GM06990 (cell line): ENCODE data around the gene SMIM45.

ENCODE experiments used
- DNase-seq: peaks from one replicate; pipeline ENCODE4 v3.0.0-alpha.2; 2011; ENCODE audit not compliant: insufficient read length; ENCODE audit errors: extremely low read depth
- H3K27me3 ChIP-seq: replicated peaks from 2 replicates; pipeline ENCODE4 v1.6.0; 2011; ENCODE audit warnings: low read length; ENCODE audit not compliant: control insufficient read depth, insufficient read depth
- H3K36me3 ChIP-seq: 2 replicates; pipeline ENCODE4 v1.5.1; 2011; ENCODE audit warnings: low read length; ENCODE audit not compliant: control insufficient read depth, insufficient read depth
- H3K4me3 ChIP-seq: replicated peaks from 2 replicates; pipeline ENCODE4 v1.5.1; 2011; ENCODE audit warnings: low read depth, mild to moderate bottlenecking, control low read depth, low read length
- CTCF ChIP-seq: IDR thresholded peaks from 2 replicates; pipeline ENCODE4 v1.5.1; 2011; ENCODE audit warnings: low read length, control low read depth, mild to moderate bottlenecking, inconsistent platforms; ENCODE audit not compliant: insufficient read depth, poor library complexity, severe bottlenecking

SMIM45 gene

GRCh38 chr22:41911001-41911611 lies 40.8 kb upstream of the SMIM45 start:
- peaks cover 10% of the 10 kb centered on the region for H3K36me3 ChIP-seq
- peaks cover 2% of the 10 kb centered on the region; the same call in 1 of the 2 replicates for H3K27me3 ChIP-seq
- peak; percentile 13 for DNase-seq
- no peak for TF ChIP-seq CTCF
- no peak overlapping the region for H3K4me3 ChIP-seq

GRCh38 chr22:41912338-41913039 lies 39.5 kb upstream of the SMIM45 start:
- Histone ChIP-seq H3K4me3 (no peak overlapping the region), H3K36me3 (peaks cover 4% of the 10 kb centered on the region; the same call in 1 of the 2 replicates), H3K27me3 (peaks cover 2% of the 10 kb centered on the region; the same call in 1 of the 2 replicates)
- no peak for TF ChIP-seq CTCF
- peak; percentile 14 for DNase-seq

GRCh38 chr22:41913040-41913719 lies 38.8 kb upstream of the SMIM45 start:
- H3K36me3 ChIP-seq, result no peaks in the 10 kb centered on the region
- 0 out of 2 replicates have a peak overlapping the region, but pooled peaks have one; percentile 4 for H3K4me3 ChIP-seq
- peaks cover 2% of the 10 kb centered on the region; the same call in 1 of the 2 replicates for H3K27me3 ChIP-seq
- no peak for TF ChIP-seq CTCF
- peak; percentile 17 for DNase-seq

GRCh38 chr22:41913842-41914534 lies 38.0 kb upstream of the SMIM45 start:
- peaks cover 2% of the 10 kb centered on the region; the same call in 1 of the 2 replicates for H3K27me3 ChIP-seq

More at GRCh38 chr22:41913842-41914534, 38.0 kb upstream of the SMIM45 start:
- DNase-seq, result peak; percentile 38
- no peak for TF ChIP-seq CTCF
- Histone ChIP-seq H3K4me3 (peak overlapping the region; percentile 28), H3K36me3 (no peaks in the 10 kb centered on the region)
